Tibial nerve (tissue), 4 donors: Measurements from ENCODE around the gene SEPTIN1.

Experiments
- EP300 ChIP-seq, 2 donors: sonication (generic); formaldehyde crosslinking; IDR thresholded peaks; one replicate each; pipeline ENCODE4 v1.6.1; 2017; ENCODE audit warnings: antibody characterized with exemption in 2 of 2, mild to moderate bottlenecking in 1 of 2
- POLR2A ChIP-seq, 2 donors: fragments of 450-650 bp; IDR thresholded peaks; one replicate each; pipeline ENCODE4 v1.6.1; 2017; ENCODE audit warnings: antibody characterized with exemption in 2 of 2, mild to moderate bottlenecking in 2 of 2, moderate library complexity in 2 of 2
- TF ChIP-seq, protein P1 (sequence below), 5 experiments: fragments of 200-600 bp in 3 of 5; fragments of 450-650 bp in 2 of 5; sonication (generic) in 3 of 5; IDR thresholded peaks; one replicate each; pipeline ENCODE4 v1.5.1; 2016 to 2019; ENCODE audit warnings: antibody characterized with exemption in 5 of 5, mild to moderate bottlenecking in 3 of 5, moderate library complexity in 2 of 5

DNA sequence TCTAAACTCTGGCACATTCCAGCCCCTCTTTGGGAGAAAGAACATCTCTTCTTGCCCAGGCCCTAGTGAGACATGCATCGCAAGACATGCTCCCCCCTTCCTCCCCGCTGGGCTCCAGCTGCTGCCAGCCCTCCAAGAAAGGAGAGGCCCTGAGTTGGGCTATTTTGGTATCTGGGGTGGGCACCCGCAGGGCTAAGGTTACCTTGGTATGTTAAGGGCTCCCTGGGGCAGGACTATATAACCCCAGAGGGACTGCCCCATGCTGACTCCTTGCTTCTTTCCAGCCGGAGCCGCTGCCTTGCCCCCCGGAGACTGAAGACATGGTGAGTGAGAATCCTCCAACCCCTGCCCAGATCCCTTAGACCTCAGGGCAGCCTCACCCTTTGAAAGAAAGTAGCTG, 7.8 kb downstream of the SEPTIN1 start, which contains the start of gene MYL11:
- TF ChIP-seq, protein P1, sequence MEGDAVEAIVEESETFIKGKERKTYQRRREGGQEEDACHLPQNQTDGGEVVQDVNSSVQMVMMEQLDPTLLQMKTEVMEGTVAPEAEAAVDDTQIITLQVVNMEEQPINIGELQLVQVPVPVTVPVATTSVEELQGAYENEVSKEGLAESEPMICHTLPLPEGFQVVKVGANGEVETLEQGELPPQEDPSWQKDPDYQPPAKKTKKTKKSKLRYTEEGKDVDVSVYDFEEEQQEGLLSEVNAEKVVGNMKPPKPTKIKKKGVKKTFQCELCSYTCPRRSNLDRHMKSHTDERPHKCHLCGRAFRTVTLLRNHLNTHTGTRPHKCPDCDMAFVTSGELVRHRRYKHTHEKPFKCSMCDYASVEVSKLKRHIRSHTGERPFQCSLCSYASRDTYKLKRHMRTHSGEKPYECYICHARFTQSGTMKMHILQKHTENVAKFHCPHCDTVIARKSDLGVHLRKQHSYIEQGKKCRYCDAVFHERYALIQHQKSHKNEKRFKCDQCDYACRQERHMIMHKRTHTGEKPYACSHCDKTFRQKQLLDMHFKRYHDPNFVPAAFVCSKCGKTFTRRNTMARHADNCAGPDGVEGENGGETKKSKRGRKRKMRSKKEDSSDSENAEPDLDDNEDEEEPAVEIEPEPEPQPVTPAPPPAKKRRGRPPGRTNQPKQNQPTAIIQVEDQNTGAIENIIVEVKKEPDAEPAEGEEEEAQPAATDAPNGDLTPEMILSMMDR (IDR thresholded peaks at IDR 0.05), result no peak
- TF ChIP-seq EP300 (IDR thresholded peaks at IDR 0.05) (no peak), POLR2A (IDR thresholded peaks at IDR 0.05) (no peak)
